Cerebellar nuclear complex (tissue), 1 donor: ENCODE results near the gene ARL17B.
"Not testable (repeated sequence)": the region's sequence is repeated elsewhere in the genome, so short reads cannot be mapped to it uniquely, and the experiment has no call there.

Source experiments
- DNase-seq, 2 experiments: peaks; one replicate each; lab custom pipeline; 2025; lab: John Stamatoyannopoulos, UW

The ARL17B gene

DNA sequence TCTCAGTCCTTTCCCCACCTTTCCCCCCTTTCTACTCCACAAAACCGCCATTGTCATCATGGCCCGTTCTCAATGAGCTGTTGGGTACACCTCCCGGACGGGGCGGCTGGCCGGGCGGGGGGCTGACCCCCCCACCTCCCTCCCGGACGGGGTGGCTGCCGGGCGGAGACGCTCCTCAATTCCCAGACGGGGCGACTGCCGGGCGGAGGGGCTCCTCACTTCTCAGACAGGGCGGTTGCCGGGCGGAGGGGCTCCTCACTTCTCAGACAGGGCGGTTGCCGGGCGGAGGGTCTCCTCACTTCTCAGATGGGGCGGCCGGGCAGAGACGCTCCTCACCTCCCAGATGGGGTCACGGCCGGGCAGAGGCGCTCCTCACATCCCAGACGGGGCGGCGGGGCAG, 108.8 kb downstream of the ARL17B start:
- DNase-seq = not testable (repeated sequence)

DNA sequence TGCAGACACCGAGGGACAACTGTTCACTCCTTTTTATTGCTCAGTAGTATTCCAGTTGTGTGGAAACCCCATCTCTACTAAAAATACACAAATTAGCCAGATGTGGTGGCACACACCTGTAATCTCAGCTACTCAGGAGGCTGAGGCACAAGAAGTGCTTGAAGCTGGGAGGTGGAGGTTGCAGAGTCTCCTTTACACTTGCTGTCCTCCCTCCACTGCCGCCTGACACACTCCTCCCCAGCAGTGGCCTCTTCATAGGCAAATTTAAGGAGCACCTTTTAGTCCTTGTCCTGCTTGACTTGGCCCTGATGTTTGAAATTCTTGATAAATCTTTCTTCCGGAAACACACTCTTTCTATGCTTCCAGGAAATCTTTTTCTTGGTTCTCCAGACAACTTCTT, 112.4 kb downstream of the ARL17B start:
- DNase-seq = not testable (repeated sequence)

DNA sequence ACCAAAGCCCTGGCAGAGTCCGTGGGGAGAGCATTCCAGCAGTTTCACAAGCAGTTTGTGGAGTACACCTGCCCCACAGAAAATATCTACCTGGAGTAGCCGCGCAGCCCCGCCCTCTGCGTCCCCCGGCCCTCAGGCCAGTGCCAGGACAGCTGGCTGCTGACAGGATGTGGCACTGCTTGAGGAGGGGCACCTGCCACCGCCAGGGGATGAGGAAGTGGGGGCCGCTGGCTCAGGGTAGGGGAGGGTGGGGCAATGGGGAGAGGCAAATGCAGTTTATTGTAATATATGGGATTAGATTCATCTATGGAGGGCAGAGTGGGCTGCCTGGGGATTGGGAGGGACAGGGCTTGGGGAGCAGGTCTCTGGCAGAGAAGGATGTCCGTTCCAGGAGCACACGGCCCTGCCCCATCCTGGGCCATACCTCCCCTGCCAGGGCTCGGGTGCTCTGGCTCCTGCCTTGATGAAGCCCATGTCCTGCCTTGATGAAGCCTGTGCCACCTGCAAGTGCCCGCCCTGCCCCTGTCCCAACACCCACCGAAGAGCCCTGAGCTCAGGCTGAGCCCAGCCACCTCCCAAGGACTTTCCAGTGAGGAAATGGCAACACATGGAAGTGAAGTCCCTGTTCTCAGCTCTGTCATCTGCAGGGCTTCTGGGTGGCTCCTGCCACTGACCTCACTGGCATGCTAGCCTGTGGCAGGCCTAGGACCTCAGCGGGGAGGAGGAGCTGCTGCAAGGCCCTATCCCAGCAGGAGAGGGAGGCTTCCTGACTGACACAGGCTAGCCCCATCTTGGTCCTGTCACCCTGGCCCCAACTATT, 116.4 kb downstream of the ARL17B start:
- DNase-seq = not testable (repeated sequence)

DNA sequence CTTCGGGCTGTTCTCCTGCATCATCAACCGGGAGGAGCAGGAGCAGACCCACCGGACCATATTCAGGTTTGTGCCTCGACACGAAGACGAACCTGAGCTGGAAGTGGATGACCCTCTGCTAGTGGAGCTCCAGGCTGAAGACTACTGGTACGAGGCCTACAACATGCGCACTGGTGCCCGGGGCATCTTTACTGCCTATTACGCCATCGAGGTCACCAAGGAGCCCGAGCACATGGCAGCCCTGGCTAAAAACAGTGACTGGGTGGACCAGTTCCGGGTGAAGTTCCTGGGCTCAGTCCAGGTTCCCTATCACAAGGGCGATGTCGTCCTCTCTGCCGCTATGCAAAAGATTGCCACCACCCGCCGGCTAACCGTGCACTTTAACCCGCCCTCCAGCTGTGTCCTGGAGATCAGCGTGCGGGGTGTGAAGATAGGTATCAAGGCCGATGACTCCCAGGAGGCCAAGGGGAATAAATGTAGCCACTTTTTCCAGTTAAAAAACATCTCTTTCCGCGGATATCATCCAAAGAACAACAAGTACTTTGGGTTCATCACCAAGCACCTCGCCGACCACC, 117.1 kb downstream of the ARL17B start:
- DNase-seq = not testable (repeated sequence)

DNA sequence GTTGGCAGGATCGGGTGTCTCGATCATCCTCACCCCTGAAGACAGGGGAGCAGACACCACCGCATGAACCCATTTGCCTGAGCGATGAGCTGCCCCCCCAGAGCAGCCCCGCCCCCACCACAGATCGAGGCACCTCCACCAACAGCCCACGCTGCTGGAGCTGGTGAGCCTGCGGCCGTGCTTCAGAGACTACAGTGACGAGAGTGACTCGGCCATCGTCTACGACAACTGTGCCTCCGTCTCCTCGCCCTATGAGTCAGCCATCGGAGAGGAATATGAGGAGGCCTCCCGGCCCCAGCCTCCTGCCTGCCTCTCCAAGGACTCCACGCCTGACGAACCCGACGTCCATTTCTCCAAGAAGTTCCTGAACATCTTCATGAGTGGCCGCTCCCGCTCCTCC, 117.6 kb downstream of the ARL17B start:
- DNase-seq = not testable (repeated sequence)

DNA sequence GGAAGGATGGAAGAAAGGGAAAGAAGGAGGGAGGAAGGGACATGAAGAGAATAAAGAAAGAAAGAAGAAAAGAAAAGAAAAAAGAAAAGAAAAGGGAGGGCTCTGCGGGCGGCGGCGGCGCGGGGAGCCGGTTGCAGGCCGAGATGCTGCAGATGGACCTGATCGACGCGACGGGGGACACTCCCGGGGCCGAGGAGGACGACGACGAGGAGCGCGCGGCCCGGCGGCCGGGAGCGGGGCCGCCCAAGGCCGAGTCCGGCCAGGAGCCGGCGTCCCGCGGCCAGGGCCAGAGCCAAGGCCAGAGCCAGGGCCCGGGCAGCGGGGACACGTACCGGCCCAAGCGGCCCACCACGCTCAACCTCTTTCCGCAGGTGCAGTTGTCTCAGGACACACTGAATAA, 118.1 kb downstream of the ARL17B start:
- not testable (repeated sequence) for DNase-seq

DNA sequence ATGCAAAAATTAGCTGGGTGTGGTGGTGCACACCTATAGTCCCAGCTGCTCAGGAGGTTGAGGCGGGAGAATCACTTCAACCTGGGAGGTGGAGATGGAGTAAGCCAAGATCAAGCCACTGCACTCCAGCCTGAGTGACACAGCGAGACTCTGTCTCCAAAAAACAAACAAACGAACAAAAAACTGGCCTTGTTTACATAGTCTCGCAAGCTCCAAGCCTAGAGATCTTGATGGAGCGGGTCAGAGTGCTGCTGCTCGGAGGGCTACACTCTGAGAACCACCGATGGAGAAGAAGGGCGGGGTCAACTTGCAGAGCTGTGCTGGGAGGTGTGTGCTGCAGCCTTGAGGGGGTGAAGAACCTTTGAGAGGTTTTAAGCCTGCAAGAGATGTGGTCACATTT, 130.2 kb downstream of the ARL17B start:
- not testable (repeated sequence) for DNase-seq

DNA sequence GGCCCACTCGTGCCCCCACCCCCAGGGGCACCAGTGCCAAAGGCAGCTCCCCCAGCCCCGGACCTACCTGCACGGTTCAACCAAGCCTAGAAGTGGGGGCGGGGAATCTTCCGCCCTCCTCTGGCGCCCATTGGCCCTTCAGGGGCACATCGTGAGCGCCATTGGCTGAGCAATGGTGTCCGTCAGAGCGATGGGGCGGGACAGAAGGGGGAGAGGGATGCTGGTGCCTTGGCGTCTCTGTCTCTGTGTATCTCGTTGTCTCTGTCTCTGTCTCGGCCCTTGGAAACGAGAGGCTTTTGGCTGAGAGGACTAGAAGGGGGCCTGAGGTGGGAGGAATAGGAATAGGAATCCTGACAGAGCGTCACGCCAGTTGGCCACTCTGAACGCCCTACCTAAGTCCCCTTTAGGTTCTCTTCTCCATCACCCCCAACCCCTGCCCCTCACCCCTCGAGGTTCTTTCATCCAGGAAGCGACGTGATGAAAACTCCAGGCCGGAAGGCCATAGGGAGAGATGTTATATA, 136.2 kb downstream of the ARL17B start:
- peak; percentile 83 to 85 for DNase-seq

DNA sequence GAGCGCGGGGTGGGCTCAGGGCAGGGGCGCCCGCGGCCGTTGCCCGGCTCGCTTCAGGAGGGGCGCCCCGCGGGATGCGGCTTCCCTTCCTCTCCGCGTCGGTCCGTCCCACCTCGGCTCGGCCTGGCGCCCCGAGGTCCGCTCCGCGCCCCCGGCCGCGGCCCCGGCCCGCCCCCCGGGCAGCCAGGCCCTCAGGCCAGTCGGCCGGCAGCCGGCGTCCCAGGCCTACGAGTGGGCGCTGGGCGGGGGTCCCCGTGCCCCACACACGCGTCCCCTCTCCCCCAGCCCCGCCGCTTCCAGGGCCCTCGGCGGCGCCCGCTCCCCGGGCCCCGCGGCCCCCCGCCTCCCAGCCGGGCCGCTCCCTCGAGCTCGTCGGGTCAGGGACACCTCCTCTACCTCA, 136.7 kb downstream of the ARL17B start:
- DNase-seq = not testable (repeated sequence)
